ENCODE data around the gene C1QTNF9.
"Not testable (repeated sequence)": the region's sequence is repeated elsewhere in the genome, so short reads cannot be mapped to it uniquely, and the experiment has no call there.

C1QTNF9 gene

GRCh38 chr13:24309300-24309699 is at the start of gene C1QTNF9:
C1QTNF9 (plus strand) TSS chr13:24309580; CDS start chr13:24316004, 6,424 bp downstream.
- DNase-seq = not testable (repeated sequence)

GRCh38 chr13:24261566-24261965 is 47.8 kb upstream of the C1QTNF9 start:
- DNase-seq = no peak

DNA sequence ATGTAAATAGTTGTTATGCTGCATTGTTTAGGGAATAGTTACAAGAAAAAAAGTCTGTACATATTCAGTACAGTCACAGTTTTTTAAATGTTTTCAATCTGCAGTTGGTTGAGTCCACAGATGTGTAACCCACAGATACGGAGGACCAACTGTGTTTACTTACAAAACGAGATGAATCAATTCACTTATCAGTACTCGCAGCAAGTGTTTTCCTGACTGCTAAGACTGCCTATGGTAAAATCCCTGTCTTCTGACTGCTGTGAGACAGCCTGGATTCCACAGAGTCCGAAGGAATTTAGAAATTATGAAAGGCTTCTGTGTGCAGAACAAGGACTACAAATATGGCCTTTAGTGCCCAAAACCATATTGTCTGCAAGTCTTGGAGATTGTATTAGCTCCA is 45.7 kb upstream of the C1QTNF9 start:
- no peak for DNase-seq

DNA sequence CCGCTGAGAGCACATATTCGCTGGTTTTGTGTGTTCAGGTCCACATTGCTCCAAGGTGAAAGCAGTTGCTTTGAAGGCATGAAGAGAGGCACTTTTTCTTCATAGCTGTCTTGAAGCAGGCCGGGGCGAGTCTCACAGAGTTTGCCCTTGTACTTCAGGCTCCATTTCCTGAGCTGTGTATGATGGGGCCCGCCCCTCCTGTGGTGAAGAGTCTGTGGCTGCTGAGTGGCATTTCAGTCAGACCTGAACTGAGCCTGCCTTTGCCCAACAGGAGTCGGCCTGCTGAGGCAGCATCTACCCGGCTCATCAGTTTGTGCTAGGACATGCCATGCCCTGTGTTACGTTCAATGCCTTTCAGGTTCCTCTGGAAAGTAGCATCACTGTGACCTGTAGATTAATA is 44.4 kb upstream of the C1QTNF9 start:
- peak; percentile 79 for DNase-seq

DNA sequence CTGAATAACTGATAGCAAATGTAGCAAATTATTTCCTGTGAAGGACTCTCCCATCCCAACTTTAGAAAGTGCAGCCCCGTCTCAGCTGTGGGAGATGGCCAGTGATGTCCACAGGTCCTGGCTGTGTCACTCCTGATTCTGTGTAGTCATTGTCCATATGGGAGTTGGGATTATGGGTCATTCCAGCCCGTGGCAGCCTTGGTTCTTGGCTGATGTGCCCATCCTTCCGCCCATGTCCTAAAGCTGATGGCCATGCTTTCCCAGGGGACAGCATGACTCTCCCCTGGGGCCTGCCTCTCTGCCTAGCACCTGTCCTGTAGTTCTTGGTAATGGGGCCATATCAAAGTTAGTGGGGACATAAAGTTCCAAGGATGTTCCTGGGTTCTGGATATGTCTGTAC is 43.9 kb upstream of the C1QTNF9 start:
- DNase-seq = no peak

DNA sequence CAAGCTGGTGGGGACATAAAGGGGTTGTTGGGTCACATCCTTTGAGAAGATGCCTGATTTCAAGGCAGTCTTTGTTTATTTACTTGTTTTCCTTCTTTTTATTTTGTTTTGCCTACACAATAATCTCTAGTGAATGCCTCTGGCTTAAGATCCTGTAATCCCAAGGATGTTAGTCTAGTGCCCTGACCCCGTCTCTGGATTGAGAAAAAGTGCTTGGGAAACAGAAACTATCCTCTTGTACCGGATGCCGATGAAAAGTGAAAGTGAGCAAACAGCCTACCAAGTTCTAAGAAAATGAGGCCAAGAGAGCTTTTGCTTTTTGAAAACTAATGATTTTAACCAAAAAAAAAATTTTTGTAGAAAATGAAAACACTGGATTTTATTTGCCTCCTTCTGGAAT is 42.1 kb upstream of the C1QTNF9 start:
- DNase-seq = no peak

DNA sequence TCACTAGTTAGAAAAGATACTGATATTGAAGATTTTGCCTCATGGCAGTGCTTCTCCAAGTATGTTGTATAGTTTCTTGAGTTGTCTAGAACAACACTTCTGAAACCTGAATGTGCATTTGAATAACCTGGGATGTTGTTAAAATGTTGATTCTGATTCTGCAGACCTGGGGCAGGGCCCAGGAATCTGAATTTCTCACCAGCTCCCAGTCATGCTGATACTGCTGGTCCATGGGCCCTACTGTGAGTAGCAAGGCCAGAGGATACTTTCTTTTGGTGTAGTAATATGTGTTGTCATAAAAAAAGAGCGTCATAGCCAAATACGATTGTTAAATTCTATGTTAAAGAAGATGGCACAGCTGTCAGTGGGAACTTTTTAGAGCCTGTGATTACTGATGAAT is 41.6 kb upstream of the C1QTNF9 start:
- no peak for DNase-seq

- peak; percentile 11 for DNase-seq
These were observed 39.6 kb upstream of the C1QTNF9 start for GRCh38 chr13:24269821-24270220.

GRCh38 chr13:24270639-24271141 is 38.7 kb upstream of the C1QTNF9 start:
- DNase-seq = peak; percentile 68

GRCh38 chr13:24271231-24271600 is 38.2 kb upstream of the C1QTNF9 start:
- DNase-seq = peak; percentile 15

DNA sequence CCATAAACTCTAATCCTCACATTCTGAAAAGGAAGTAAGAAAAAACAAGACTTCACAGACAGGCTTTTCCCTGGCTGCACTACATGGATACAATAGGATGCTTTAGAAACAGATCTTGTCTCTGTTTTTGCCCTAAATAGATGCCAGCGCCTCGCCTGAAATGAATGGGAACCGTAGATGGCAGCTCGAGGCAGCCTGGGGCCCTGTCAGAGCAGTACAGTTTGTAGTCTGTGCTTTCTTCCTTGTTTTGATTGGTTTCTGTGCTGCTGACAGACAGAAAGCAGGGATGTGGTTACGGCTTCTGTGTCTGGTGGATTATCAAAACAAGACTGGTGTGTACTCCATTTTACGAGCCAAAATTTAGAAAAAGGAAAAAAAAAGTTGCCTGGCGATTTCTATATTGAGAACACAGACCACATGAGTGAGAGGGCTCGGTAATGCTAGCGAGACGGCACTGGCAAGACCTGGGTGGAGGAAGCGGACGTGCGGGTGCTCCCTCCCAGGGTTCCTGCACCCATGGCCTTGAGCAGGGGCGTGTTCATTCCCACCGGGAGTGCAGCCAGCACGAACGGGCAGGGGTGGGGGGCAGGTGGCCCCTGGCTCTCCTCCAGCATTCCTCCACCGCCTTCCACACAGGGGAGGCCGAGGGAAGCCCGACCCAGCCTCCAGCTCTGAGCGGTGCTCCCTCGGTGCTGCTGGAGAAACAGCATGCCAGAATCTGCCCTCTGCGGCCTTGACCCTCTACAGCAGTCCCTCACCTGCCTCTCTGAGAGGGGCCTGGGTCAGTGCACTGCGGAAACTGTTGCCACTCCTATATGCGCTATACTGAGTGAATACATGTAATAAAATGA is 37.6 kb upstream of the C1QTNF9 start:
- DNase-seq = peak; percentile 65

DNA sequence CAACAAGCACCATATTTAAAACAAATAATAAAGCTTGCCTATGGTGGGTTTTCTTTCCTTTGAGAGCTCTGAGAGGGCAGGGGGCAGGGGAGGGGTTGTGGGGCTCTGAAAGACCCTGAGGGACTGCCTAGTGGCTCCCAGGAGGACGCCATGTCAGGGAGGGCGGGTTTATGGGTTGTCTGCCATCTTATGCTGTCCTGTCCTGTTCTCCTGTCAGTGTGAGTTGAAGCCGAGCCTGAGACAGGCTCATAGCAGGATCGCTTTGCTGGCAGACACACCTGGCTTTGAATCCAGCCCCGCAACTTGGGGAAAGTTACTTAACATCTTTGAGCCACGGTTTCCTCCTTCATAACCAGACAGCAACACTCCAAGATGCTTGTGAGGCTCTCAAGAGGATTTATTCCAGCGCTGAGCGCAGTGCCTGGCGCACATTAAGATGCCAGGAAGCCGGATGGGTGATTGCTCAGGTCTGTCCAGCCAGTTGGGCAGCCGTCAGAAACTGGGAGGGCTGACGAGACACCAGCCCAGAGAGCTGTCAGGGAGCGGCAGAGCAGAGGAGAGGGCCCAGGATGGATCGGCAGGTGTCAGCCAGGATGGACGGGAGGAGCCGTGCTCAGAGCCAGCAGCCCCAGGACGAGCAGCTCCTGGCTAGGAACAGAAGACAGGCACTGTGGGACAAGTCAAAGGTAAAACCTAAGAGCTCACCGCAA is 36.8 kb upstream of the C1QTNF9 start:
- DNase-seq = no peak

GRCh38 chr13:24273926-24274325 is 35.5 kb upstream of the C1QTNF9 start:
- DNase-seq = no peak

- DNase-seq = peak; percentile 73
These were observed 34.8 kb upstream of the C1QTNF9 start for GRCh38 chr13:24274452-24275021.

GRCh38 chr13:24275041-24275440 is 34.3 kb upstream of the C1QTNF9 start:
- no peak for DNase-seq

GRCh38 chr13:24276306-24276705 is 33.1 kb upstream of the C1QTNF9 start:
- no peak for DNase-seq

GRCh38 chr13:24276861-24277260 is 32.5 kb upstream of the C1QTNF9 start:
- no peak for DNase-seq

DNA sequence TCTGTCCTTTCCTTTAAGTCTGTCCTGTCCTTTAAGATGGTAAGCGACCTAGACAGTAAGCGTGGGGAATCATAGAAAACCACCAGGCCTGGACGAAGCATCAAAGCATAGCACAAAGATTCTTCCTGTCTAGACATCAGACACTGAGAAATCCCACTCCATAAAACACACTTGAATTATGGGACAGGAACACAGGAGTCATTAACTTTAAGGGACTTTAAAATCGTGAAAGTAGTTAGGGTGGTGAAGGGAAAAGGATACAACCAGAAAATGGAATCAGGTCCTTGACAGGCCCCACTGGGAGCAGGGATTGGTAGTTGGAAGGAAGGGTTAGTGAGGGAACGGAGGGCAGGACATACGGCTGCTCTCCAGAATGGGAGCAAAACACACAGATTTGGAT is 31.6 kb upstream of the C1QTNF9 start:
- DNase-seq = no peak

DNA sequence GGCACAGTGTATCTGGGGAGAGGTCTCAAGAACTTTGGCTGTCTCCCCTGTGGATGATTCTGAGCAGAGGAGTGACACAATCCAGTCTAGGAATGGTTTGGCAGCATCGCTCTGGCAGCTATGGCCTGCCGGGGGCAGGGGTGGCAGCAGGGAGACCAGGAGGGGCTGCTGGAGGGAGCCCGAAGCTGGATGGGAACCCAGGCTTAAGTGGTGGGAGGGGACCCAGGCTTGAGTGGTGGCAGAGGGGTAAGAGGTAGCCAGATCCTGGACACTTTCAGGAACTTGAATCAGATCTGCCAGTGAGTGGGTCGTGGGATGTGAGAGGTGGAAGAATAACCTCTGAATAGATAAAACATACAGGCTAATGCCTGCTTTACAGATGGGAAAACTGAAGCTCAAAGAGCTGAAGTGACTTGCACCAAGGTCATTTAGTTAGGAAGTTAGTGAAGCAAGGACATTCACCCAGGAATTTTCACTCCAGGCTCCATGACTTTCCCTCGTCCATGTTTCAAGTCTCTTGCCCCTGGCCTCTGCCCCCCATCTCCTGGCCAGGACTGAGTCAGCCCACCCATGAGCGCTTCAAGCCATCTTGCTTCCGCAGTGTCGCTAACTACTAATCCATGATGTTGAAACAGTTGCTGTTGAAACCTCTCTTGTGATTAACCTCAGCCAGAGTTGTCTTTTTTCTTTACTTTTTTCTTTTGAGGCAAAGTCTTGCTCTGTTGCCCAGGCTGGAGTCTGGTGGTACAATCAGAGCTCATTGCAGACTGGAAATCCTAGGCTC is 29.9 kb upstream of the C1QTNF9 start:
- DNase-seq = no peak

GRCh38 chr13:24280720-24281119 is 28.7 kb upstream of the C1QTNF9 start:
- DNase-seq = no peak

DNA sequence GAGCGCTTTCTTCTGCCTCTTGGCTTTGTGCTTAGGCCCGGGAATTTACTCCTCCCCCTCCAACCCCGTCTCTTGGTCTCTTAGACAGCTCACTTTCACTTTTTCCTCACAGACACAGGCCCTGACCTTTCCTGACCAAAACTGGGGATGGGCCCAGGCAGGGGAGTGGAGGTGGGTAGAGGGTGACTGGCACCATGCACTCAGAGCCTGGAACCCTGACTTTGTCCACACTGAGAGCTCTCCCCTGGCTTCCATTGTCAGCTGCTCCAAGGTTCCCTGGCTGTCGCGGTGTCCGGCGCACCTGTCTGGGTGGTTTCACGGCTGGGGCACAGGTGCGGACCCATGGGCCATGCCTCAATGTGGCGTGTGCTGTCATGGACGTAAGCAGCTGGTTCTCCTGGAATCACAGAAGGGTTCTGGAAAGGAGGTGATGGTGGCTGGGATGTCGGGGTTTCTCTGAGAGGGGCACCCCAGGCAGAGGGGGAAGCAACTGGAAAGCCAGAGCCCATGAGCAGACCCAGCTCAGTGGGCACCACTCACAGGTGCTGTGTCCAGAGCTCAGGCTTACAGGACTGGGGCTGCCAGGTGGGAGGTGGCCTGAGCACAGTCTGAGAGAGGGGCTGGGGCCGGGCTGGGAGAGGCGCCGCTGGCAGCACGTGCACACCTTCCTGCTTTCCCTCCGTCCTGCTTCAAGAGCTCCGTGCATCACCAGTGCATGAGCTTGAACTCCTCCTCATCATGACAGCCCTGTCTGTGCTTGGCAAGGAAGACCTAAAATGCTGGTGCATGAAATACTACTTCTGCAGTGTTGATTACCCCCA is 28.0 kb upstream of the C1QTNF9 start:
- DNase-seq = no peak

DNA sequence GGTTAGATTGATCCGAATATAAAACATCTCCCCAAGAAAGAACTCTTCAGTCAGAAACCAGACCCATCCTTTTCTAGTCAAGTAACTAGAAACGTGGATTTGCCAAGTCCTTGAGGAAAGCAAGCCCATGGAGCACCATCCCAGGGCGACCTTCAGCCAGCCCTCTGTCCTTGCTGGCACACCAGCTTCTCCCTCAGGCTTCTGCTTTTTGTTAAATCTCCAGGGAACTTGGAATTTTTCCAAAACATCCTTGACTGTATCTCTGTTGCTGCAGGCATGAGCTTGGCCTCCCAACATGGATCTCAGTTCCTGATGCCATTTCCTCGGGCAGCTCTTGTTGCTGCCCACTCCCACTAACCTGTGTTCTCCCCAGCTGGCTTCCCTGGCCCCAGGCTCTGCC is 27.1 kb upstream of the C1QTNF9 start:
- no peak for DNase-seq

All from activated T-cell treated with anti-CD3 and anti-CD28 coated beads, Interleukin-2, amount 50 U/mL, for 1 hour (primary cell).